GM23338 (cell line): ENCODE measurements around the gene TIMM44.

Experiments used
- CREB1 ChIP-seq: fragments of 250-450 bp; sonication (Bioruptor Pico); IDR thresholded peaks from 2 replicates; pipeline ENCODE4 v1.5.0; 2020; ENCODE audit warnings: low read depth, mild to moderate bottlenecking, moderate library complexity
- CTCF ChIP-seq, 2 experiments: fragments of 200-600 bp in 1 of 2; sonication (generic) in 1 of 2; conservative IDR thresholded peaks; 2 replicates each; pipeline versions ENCODE4 v1.5.1 to v1.6.1; 2016 to 2017; ENCODE audit warnings: antibody characterized with exemption in 2 of 2, low read depth in 2 of 2, mild to moderate bottlenecking in 2 of 2, moderate library complexity in 1 of 2
- ETS1 ChIP-seq: IDR thresholded peaks from 2 replicates; pipeline ENCODE4 v1.6.1; 2016; ENCODE audit warnings: antibody characterized with exemption
- EZH2 ChIP-seq: fragments of 200-600 bp; sonication (generic); IDR thresholded peaks from one replicate; pipeline ENCODE4 v1.8.0; 2017; ENCODE audit warnings: antibody characterized with exemption, mild to moderate bottlenecking, low read depth; ENCODE audit not compliant: unreplicated experiment
- EZH2phosphoT487 ChIP-seq: fragments of 200-600 bp; sonication (generic); IDR thresholded peaks from one replicate; pipeline ENCODE4 v1.8.1; 2018; ENCODE audit warnings: antibody characterized with exemption; ENCODE audit not compliant: unreplicated experiment
- JUNB ChIP-seq: IDR thresholded peaks from one replicate; pipeline ENCODE4 v1.6.1; 2016; ENCODE audit warnings: antibody characterized with exemption; ENCODE audit not compliant: unreplicated experiment
- NANOG ChIP-seq: IDR thresholded peaks from 2 replicates; pipeline ENCODE4 v1.6.1; 2016; ENCODE audit warnings: antibody characterized with exemption, borderline replicate concordance
- POLR2AphosphoS5 ChIP-seq: IDR thresholded peaks from 2 replicates; pipeline ENCODE4 v1.6.1; 2016; ENCODE audit warnings: antibody characterized with exemption, low read depth
- REST ChIP-seq: IDR thresholded peaks from one replicate; pipeline ENCODE4 v1.6.1; 2018; ENCODE audit warnings: antibody characterized with exemption; ENCODE audit not compliant: unreplicated experiment
- STAT1 ChIP-seq: IDR thresholded peaks from one replicate; pipeline ENCODE4 v1.6.1; 2016; ENCODE audit warnings: antibody characterized with exemption; ENCODE audit not compliant: unreplicated experiment
- ZNF114 ChIP-seq: fragments of 250-450 bp; sonication (Bioruptor Pico); IDR thresholded peaks from 2 replicates; pipeline ENCODE4 v1.5.0; 2020; ENCODE audit warnings: mild to moderate bottlenecking, moderate library complexity
- ZNF331 ChIP-seq: fragments of 250-450 bp; sonication (Bioruptor Pico); IDR thresholded peaks from 2 replicates; pipeline ENCODE4 v1.5.0; 2020; ENCODE audit warnings: low read depth, mild to moderate bottlenecking, moderate library complexity
- ZNF462 ChIP-seq: fragments of 250-450 bp; sonication (Bioruptor Pico); IDR thresholded peaks from 2 replicates; pipeline ENCODE4 v1.5.0; 2020; ENCODE audit warnings: mild to moderate bottlenecking, moderate library complexity

GRCh38 chr19:7912697-7913564, 30.5 kb downstream of the TIMM44 start:
- no peak for TF ChIP-seq EZH2
- no peak for TF ChIP-seq REST
- no peak for TF ChIP-seq JUNB
- no peak for TF ChIP-seq CTCF (conservative IDR thresholded peaks at IDR 0.05; ENCODE audit: low read depth in 2 of 2)
- TF ChIP-seq POLR2AphosphoS5, result no peak
- TF ChIP-seq EZH2phosphoT487, result no peak
- no peak for TF ChIP-seq CREB1 (CRISPR knock-in tag)
- no peak for TF ChIP-seq ETS1
- no peak for TF ChIP-seq NANOG
- no peak for TF ChIP-seq ZNF114 (CRISPR knock-in tag)
- TF ChIP-seq ZNF331 (CRISPR knock-in tag), result no peak
- no peak for TF ChIP-seq ZNF462
- TF ChIP-seq STAT1, result no peak
